ENCODE data around the gene TSSC4. TPM values are rescaled to one million over a fixed set of nuclear protein-coding genes. Genes with fewer than 3 reads are reported as not detected.
A peak's percentile ranks its signal among the peaks of the same experiment; 100 is the strongest.
"Not testable (repeated sequence)": the region's sequence is repeated elsewhere in the genome, so short reads cannot be mapped to it uniquely, and the experiment has no call there.

TSSC4 gene
- polyA plus RNA-seq (2013, experiment 1 of 2; ENCODE audit: insufficient read length), result 36.5 TPM
- polyA plus RNA-seq (2013, experiment 2 of 2; ENCODE audit: insufficient read length), result 38.5 TPM

GRCh38 chr11:2400069-2400761 is at the start of gene TSSC4:
TSS of gene TSSC4 (plus strand) at chr11:2400750. CDS start at chr11:2402634, 1,884 bp downstream.
- DNase-seq, result peak; percentile 100

- no peak for DNase-seq
Observed at GRCh38 chr11:2351701-2352100, 48.8 kb upstream of the TSSC4 start.

GRCh38 chr11:2352420-2352819 is 48.1 kb upstream of the TSSC4 start:
- no peak for DNase-seq

DNA sequence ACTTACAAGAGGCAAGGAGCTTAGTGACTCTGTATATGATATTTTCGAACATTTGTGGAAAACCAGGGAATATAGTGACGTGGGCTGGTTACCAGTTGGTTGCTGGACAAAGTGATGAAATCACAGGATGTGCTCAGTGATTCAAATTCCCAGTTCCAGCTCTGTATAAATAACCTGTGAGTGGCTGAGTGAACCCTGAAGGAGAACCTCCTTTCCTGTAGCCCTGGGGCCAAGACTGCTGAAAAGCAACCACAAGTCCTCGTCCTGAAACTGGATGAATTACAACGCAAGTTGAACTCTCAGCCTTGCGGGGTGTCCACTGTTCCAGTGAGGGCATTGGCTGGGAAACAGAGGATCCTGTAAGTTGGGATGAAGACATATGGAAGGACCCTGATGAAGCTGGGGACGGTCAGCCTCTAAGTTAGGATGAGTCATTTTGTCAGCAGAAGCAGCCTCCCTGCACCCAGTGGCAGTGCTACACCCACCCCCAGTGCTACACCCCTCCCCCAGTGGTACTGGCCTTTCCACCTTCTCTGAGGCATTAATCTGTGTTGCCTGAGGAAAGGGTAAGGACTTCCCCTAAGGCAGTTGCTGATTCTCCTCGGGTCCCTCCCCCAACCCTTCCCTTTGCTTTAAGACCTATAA is 45.4 kb upstream of the TSSC4 start:
- DNase-seq, result peak; percentile 12

GRCh38 chr11:2357246-2357645 is 43.3 kb upstream of the TSSC4 start:
- no peak for DNase-seq

GRCh38 chr11:2357651-2358050 is 42.9 kb upstream of the TSSC4 start:
- not testable (repeated sequence) for DNase-seq

DNA sequence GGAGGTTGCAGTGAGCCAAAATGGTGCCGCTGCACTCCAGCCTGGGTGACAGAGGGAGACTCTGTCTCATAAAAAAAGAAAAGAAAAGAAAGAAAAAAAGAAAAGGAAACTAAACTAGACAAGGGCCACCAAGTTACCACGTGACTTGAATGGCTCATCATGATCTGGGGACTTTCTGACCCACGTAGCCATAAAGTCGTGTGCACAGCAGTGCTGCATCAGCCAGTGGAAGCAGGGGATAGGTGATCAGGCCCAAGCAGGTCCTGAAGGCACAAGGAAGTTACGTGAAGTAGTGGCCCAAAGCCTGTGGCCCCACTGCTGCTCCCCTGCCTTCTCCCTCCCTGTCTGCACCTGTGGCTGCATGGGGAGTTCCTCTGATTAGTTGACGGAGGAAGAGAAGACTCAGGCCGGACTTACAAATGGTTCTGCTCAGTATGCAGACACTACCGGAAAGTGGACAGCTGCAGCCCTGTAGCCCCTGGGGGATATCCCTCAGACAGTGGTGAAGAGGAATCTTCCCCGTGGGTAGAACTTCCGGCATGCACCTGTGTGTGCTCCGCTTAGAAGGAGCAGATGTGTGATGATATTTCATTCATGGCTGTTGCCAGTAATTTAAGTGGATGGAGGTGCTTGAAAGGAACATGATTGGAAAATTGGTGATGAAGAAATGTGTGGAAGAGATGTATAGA is 41.7 kb upstream of the TSSC4 start:
- no peak for DNase-seq

- DNase-seq, result no peak
Observed at GRCh38 chr11:2359557-2359956, 41.0 kb upstream of the TSSC4 start.

- no peak for DNase-seq
Observed at GRCh38 chr11:2360081-2360642, 40.4 kb upstream of the TSSC4 start.

DNA sequence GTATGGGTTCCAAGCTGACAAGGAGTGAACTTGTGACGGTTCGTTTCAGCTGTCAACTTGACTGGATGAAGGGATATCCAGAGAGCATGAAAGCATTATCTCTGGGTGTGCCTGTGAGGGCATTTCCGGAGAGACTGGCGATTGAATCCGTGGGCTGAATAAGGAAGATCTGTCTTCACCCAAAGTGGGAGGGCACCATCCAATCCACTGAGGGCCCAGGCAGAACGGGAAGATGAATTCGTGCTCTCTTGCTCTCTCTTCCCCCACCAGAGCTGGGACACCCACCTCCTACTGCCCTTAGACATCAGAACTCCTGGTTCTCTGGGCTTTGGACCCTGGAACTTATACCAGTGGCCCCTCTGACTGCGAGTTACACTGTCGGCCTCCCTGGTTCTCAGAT is 39.0 kb upstream of the TSSC4 start:
- no peak for DNase-seq

- no peak for DNase-seq
Observed at GRCh38 chr11:2362414-2362813, 38.1 kb upstream of the TSSC4 start.

DNA sequence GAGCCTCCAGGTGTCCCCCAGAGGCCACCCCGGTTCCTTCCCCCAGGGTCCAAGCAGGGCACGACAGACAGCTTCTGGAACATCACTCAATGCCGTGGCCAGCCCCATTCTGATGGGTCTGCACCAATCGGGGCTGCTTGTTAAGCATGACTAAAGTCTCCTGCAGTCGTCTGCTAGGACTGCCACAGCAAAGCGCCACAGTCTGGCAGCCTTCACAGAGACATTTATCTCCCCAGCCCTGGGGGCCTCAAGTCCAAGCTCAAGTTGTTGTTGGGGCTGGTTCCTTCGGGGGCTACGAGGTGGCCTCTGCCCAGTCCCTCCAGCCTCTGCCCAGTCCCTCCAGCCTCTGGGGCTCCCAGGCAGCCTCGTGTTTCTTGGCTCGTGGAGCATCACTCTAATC is 37.4 kb upstream of the TSSC4 start:
- DNase-seq, result no peak

DNA sequence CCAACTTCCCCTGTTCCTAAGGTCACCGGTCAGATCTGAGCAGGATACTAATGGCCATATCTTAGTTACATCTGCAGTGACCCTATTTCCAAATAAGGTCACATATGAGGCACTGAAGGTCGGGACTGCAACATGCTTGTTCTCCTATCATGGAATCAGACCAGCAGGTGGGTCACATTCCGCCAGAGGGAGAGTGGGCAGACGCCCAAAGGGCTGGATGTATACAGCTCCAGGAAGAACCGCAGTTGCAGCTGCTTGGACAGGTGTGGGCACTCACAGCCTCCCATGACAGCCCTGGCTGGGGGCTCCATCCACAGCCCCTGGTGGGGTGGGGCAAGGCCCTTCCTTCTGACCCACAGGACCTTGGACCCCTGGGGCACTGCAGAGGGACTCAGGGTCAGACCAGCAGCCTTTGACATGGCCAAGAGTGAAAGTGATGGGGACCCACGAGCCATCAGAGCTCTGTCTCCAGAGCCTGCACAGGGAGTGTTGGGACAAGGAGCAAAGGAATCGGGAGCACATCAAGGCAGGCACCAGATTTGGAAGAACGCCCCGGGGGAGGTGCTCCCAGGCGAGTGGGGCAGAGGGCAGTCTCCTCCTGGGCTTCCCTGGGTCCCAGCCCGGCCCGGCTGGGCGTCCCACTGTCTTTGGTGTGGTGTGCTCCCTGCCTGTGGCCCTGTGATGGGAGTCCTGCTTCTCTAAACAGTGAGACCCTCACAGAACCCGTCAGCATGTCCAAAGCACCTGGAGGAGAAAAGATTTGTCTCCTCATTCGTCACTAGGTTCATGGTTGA is 36.8 kb upstream of the TSSC4 start:
- DNase-seq, result no peak

DNA sequence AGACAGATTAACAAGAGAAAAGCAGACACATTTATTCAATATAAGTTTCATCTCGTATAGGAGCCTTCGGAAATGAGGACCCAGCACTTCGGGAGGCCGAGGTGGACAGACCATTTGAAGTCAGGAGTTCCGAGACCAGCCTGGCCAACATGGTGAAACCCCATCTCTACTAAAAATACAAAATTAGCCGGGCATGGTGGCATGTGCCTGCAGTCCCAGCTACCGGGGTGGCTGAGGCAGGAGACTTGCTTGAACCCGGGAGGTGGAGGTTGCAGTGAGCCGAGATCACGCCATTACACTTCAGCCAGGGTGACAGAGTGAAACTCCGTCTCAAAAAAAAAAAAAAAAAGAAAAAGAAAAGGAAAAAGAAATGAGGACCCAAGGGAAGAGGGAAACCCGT is 36.2 kb upstream of the TSSC4 start:
- DNase-seq, result not testable (repeated sequence)

GRCh38 chr11:2365571-2366210 is 34.9 kb upstream of the TSSC4 start:
- DNase-seq, result no peak

DNA sequence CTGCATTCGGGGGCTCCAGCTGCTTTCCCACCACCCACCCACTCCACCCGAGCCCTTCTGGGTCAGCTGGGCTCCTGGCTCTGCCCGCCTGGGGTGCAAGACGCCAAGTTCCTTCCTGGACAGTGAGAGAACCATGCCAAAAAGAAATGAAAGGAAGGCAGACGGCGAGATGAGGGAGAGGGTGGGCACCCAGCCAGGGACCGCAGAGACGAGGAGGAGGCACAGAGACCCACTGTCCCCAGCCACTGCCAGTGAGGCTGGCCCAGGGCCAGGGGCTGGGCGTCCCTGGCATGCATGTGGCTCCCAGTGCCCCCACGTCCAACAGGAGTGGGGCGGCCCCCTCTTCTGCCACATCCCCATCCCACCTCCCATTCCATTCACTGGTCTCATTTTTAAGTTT is 34.3 kb upstream of the TSSC4 start:
- DNase-seq, result no peak

GRCh38 chr11:2366733-2367132 is 33.8 kb upstream of the TSSC4 start:
- no peak for DNase-seq

GRCh38 chr11:2367266-2368160 is 33.0 kb upstream of the TSSC4 start:
- DNase-seq, result no peak

GRCh38 chr11:2368178-2368850 is 32.2 kb upstream of the TSSC4 start:
- DNase-seq, result no peak

DNA sequence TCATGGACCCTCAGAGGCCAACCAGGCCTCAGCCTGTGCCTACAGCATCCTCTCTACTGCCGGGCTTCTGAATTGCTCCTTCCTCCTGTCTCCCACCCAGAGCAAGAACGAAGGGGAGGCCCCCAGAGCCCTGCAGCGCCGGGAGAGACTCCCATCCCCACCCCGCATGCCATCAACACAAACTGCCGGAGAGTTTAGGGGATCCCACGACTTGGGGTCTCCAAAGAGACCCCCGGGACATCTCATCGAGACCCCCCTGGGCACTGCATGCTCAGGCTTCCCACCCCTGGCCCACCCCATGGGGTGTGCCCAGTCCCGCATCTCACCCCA is 31.7 kb upstream of the TSSC4 start:
- no peak for DNase-seq
